ENCODE results near the gene ATXN7L3. TPM values are rescaled to one million over a fixed set of nuclear protein-coding genes. Genes with fewer than 3 reads are reported as not detected.
A peak's percentile ranks its signal among the peaks of the same experiment; 100 is the strongest.

Gene ATXN7L3
- total RNA-seq, 8 experiments from 2014 or later: 32.3 to 59.2 (median 50.3) TPM

- WGBS, 10 experiments: 0 to 100% (median 80%) methylated on average over 1 to 4 of the region's 5 CpGs; no CpG with 5 or more reads in 2 of the 10 experiments
- H3K4me3 ChIP-seq: peak overlapping the region in 1 of 5 donors; percentile 97
Observed at GRCh38 chr17:44216694-44217093, 17.0 kb upstream of the ATXN7L3 start.

DNA sequence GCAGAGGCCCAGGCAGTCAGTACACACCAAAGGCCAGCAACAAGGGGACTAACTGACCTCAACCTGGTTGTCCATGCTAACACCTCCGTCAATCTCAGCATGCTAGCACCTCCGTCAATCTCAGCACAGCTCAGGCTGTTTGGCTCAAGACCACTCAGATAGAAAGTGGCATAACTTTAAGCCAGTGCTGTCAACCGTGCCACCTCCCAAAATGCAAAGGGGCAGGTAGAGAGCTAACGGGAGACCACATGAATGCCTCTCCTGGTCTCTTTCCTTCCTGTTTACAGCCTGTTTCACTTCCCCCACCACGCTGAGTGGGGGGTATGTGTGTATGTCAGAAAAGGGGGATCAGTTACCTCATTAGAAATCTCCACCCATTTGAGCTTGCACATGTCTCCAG lies 16.5 kb upstream of the ATXN7L3 start:
- Histone ChIP-seq H3K4me1 (replicated peaks in 1 of 2) (peaks cover 8 to 22% of the 10 kb centered on the region in 2 donors), H3K4me3 (no peak overlapping the region), H3K27ac (no peak overlapping the region)
- in situ Hi-C loops (cut with MboI; ENCODE audit: low pct_unique_long_range_greater_than_20kb in 2 of 9, low sequenced_read_pairs in 9 of 9, unreplicated experiment in 9 of 9): loop anchor here in 6 of 9 experiments (10.0 to 25.0 kb wide), 2 partner anchors 109 to 121 kb away; partner anchors contain the start of genes GRN (in 3 of the 6) and SLC25A39 (in 3 of the 6)
- ATAC-seq (replicated peaks in 6 of 8): no peak
- 86 to 100% (median 100%) methylated on average over 1 to 5 of the region's 5 CpGs; no CpG with 5 or more reads in 2 of the 10 experiments for WGBS, 10 experiments

More at GRCh38 chr17:44216694-44217093, 17.0 kb upstream of the ATXN7L3 start:
- in situ Hi-C loops (cut with MboI; ENCODE audit: low pct_unique_long_range_greater_than_20kb in 2 of 9, low sequenced_read_pairs in 9 of 9, unreplicated experiment in 9 of 9): loop anchor here in 6 of 9 experiments (10.0 to 25.0 kb wide), 2 partner anchors 108 to 121 kb away; partner anchors contain the start of genes GRN (in 3 of the 6) and SLC25A39 (in 3 of the 6)
- Histone ChIP-seq H3K27ac (no peak overlapping the region), H3K4me1 (replicated peaks in 1 of 2) (peaks cover 8 to 18% of the 10 kb centered on the region in 2 donors)
- no peak for ATAC-seq (replicated peaks in 6 of 8)

GRCh38 chr17:44214896-44215295 lies 15.2 kb upstream of the ATXN7L3 start:
- 88 to 100% (median 96%) methylated on average over 1 to 5 of the region's 6 CpGs; no CpG with 5 or more reads in 4 of the 10 experiments for WGBS, 10 experiments
- H3K4me3 ChIP-seq: no peak overlapping the region
- H3K27ac ChIP-seq: no peak overlapping the region
- in situ Hi-C loops (cut with MboI; ENCODE audit: low pct_unique_long_range_greater_than_20kb in 2 of 9, low sequenced_read_pairs in 9 of 9, unreplicated experiment in 9 of 9): loop anchor here in 6 of 9 experiments (10.0 to 25.0 kb wide), 2 partner anchors 110 to 122 kb away; partner anchors contain the start of genes GRN (in 3 of the 6) and SLC25A39 (in 3 of the 6)
- H3K4me1 ChIP-seq (replicated peaks in 1 of 2): peaks cover 15 to 25% of the 10 kb centered on the region in 2 donors
- no peak for ATAC-seq (replicated peaks in 6 of 8)

DNA sequence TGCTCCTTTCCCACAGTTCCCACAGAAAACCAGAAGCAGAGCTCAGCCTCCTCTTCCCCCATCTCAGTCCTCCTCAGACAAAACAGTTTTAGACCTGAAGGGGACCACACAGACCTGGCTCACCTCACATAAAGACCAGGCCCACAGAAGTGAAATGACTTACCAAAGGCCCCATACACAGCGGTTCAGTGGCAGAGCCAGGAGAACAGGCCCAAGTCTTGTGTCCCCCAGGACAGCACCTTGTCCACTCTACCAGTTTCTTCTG lies 14.5 kb upstream of the ATXN7L3 start:
- no peak for ATAC-seq (replicated peaks in 6 of 8)
- peaks cover 15 to 25% of the 10 kb centered on the region in 2 donors for H3K4me1 ChIP-seq (replicated peaks in 1 of 2)
- WGBS, 10 experiments: 80% methylated on average over 1 of the region's 1 CpG; no CpG with 5 or more reads in 9 of the 10 experiments
- H3K4me3 ChIP-seq: no peak overlapping the region
- in situ Hi-C loops (cut with MboI; ENCODE audit: low pct_unique_long_range_greater_than_20kb in 2 of 9, low sequenced_read_pairs in 9 of 9, unreplicated experiment in 9 of 9): loop anchor here in 6 of 9 experiments (10.0 to 25.0 kb wide), 2 partner anchors 111 to 123 kb away; partner anchors contain the start of genes GRN (in 3 of the 6) and SLC25A39 (in 3 of the 6)
- no peak overlapping the region for H3K27ac ChIP-seq

DNA sequence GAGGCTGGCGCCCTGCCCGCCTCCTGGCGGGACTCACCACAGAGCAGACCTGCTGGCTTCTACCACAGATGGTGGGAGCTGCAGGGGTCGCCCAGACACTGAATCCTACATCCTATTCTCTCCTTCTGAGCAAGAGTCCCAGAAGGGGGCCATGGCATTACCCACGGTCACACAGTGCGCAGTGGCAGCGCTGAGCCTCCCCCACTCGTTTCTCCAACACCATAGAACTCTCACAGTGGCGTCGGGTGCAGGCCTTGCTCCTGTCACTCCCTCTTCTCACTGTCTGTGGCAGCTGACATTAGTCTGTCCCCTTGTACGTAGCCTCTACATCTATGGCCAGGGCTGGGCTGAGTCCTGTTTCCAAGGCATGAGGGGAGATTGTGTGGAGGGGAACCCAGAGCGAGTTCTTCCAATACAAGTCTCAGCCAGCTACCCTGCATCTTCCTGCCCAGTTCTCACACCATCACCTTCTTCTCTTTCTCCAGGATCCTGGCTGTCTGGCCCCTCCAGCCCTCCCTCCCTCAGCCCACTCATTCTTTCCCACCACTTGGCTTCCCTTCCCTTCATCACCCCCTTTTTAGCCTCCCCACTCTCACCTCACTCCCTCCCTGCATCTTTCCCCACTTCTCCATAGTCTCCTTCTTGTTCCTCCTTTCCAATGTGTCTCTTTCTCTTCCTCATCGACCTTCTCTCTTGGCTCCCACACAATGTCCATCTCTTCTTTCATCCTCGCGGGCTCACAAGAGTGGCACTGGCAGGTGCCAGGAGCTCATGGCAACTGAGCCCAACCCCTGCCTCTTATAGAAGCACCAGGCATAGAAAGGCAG lies 13.9 kb upstream of the ATXN7L3 start:
- Histone ChIP-seq H3K4me3 (no peak overlapping the region), H3K4me1 (replicated peaks in 1 of 2) (peaks cover 15 to 25% of the 10 kb centered on the region in 2 donors), H3K27ac (no peak overlapping the region)
- in situ Hi-C loops (cut with MboI; ENCODE audit: low pct_unique_long_range_greater_than_20kb in 2 of 9, low sequenced_read_pairs in 9 of 9, unreplicated experiment in 9 of 9): loop anchor here in 6 of 9 experiments (10.0 to 25.0 kb wide), 2 partner anchors 111 to 124 kb away; partner anchors contain the start of genes GRN (in 3 of the 6) and SLC25A39 (in 3 of the 6)
- ATAC-seq (replicated peaks in 6 of 8): no peak
- WGBS, 10 experiments: 68 to 94% (median 88%) methylated on average over 2 to 8 of the region's 15 CpGs; no CpG with 5 or more reads in 2 of the 10 experiments

GRCh38 chr17:44212507-44213402 lies 13.1 kb upstream of the ATXN7L3 start:
- peak in 5 of 8 experiments; percentile 2 to 19 (median 10) for ATAC-seq (replicated peaks in 6 of 8)
- in situ Hi-C loops (cut with MboI; ENCODE audit: low pct_unique_long_range_greater_than_20kb in 2 of 9, low sequenced_read_pairs in 9 of 9, unreplicated experiment in 9 of 9): loop anchor here in 6 of 9 experiments (10.0 to 25.0 kb wide), 2 partner anchors 112 to 125 kb away; partner anchors contain the start of genes GRN (in 3 of the 6) and SLC25A39 (in 3 of the 6)

DNA sequence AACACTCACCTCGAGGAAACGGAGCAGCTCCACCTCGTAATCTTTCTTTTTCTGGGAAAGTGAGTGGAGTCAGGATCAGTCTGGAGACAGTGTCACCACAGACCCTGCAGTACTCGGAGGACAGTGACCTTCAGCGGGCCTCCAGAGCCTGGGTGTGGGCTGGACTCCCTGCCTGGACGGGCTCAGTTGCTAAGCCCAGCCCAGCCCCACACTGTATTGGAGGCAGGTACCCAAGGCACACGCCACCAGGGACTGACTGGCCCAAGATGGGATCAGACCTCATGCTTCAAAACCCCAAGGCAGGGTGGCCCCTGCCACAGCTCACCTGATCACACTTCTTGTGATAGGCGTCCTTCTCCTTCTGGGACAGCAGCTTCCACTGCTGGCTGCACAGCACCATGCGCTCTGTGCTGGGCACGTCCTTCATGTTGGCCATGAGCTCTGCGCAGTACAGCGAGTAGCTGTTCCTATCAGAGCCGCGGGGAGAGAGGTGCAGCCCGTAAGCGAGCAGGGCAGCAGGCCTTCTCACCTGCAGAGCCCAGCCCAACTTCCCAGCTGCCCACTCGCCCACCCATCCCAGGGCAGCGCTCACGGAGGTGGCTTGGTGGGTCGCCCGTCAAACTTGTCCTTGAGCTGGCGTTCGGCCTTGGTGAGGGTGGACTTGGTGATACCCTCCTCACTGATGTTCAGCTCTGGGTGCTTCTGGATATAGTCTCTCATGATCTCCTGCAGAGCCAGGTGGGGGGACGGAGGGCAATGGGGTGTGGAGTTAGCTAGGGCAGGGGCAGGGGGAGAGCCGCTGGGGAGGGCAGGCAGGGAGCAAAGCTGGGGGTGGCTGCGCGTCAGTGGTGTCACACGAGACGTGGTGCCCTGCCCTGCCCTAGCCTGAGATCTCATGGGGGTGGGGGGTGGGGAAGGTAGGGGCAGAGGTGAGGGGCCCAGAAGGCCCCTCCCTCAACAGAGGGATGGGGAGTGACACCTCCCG lies 11.9 kb upstream of the ATXN7L3 start:
- 67 to 100% (median 83%) methylated on average over 1 to 4 of the region's 30 CpGs; no CpG with 5 or more reads in 3 of the 10 experiments for WGBS, 10 experiments
- in situ Hi-C loops (cut with MboI; ENCODE audit: low pct_unique_long_range_greater_than_20kb in 2 of 9, low sequenced_read_pairs in 9 of 9, unreplicated experiment in 9 of 9): loop anchor here in 6 of 9 experiments (10.0 to 25.0 kb wide), 2 partner anchors 113 to 126 kb away; partner anchors contain the start of genes GRN (in 3 of the 6) and SLC25A39 (in 3 of the 6)
- ATAC-seq (replicated peaks in 6 of 8): no peak

More at GRCh38 chr17:44212507-44213402, 13.1 kb upstream of the ATXN7L3 start:
- peak overlapping the region; percentile 33 to 50 for H3K27ac ChIP-seq
- no peak overlapping the region for H3K4me3 ChIP-seq
- peaks cover 12 to 24% of the 10 kb centered on the region in 2 donors for H3K4me1 ChIP-seq (replicated peaks in 1 of 2)
- 60 to 92% (median 74%) methylated on average over 1 to 5 of the region's 31 CpGs; no CpG with 5 or more reads in 7 of the 10 experiments for WGBS, 10 experiments

DNA sequence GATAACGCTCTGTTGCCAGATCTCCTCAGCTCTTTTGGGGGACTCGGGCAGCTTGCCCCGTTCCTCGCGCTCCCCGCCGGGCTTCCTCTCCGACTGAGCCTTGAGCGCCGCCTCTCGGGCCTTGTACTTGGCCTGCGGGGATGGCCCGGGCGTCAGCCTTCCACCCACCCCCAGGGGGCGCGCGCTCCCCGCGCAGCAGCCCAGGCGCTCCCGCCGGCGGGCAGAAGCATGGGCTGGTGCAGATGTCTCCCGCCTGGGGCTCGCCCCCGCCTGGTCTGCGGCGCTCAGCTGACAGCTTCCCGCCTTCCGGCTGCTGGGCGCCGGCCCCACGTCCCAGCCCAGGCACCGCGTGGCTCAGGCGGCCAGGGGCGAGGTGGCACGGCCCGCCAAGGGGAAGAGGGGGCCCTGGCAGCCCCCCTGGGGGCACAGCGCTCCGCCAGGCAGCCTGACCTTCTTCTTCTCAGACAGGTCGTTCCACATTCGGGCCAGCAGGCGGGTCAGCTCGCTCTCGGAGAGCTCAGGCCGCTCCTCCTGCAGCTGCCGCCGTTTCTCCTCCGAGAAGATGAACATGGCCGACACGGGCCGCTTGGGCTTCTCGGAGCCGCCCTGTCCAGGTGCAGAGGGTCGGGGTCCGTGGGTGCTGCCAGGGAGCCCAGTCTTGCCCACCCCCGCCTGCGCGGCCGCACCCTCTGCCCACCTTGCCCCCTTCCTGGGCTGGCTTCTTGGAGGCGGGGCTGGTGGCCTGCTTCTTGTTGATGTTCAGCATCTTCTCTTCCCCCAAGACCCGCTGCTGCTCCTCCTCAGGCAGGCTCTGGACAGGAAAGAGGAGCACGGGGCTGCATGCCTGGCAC lies 10.9 kb upstream of the ATXN7L3 start:
- in situ Hi-C loops (cut with MboI; ENCODE audit: low pct_unique_long_range_greater_than_20kb in 2 of 9, low sequenced_read_pairs in 9 of 9, unreplicated experiment in 9 of 9): loop anchor here in 6 of 9 experiments (10.0 to 25.0 kb wide), 2 partner anchors 114 to 127 kb away; partner anchors contain the start of genes GRN (in 3 of the 6) and SLC25A39 (in 3 of the 6)
- H3K27ac ChIP-seq: no peak overlapping the region
- peak; percentile 88 to 94 (median 91) for ATAC-seq (replicated peaks in 6 of 8)
- WGBS, 10 experiments: 23 to 40% methylated on average over 2 to 6 of the region's 64 CpGs; no CpG with 5 or more reads in 8 of the 10 experiments
- peaks cover 6 to 17% of the 10 kb centered on the region in 2 donors for H3K4me1 ChIP-seq (replicated peaks in 1 of 2)
- peak overlapping the region in 1 of 5 donors; percentile 10 for H3K4me3 ChIP-seq

More for the DNA sequence above, 11.9 kb upstream of the ATXN7L3 start:
- peak overlapping the region in 1 of 2 donors; percentile 50 for H3K27ac ChIP-seq
- H3K4me1 ChIP-seq (replicated peaks in 1 of 2): peaks cover 6 to 17% of the 10 kb centered on the region in 2 donors
- no peak overlapping the region for H3K4me3 ChIP-seq

GRCh38 chr17:44209786-44210341 lies 10.2 kb upstream of the ATXN7L3 start:
- in situ Hi-C loops (cut with MboI; ENCODE audit: low pct_unique_long_range_greater_than_20kb in 2 of 9, low sequenced_read_pairs in 9 of 9, unreplicated experiment in 9 of 9): loop anchor here in 6 of 9 experiments (10.0 to 25.0 kb wide), 2 partner anchors 115 to 127 kb away; partner anchors contain the start of genes GRN (in 3 of the 6) and SLC25A39 (in 3 of the 6)
- 68 to 100% (median 84%) methylated on average over 1 to 4 of the region's 11 CpGs; no CpG with 5 or more reads in 3 of the 10 experiments for WGBS, 10 experiments
- H3K4me1 ChIP-seq (replicated peaks in 1 of 2): peaks cover 6 to 17% of the 10 kb centered on the region in 2 donors
- ATAC-seq (replicated peaks in 6 of 8): no peak
- no peak overlapping the region for H3K4me3 ChIP-seq
- H3K27ac ChIP-seq: no peak overlapping the region

GRCh38 chr17:44207743-44208142 lies 8.1 kb upstream of the ATXN7L3 start:
- Histone ChIP-seq H3K4me1 (replicated peaks in 1 of 2) (peaks cover 6 to 14% of the 10 kb centered on the region in 2 donors), H3K4me3 (no peak overlapping the region), H3K27ac (no peak overlapping the region)
- WGBS, 10 experiments: 83 to 100% (median 100%) methylated on average over 1 of the region's 5 CpGs; no CpG with 5 or more reads in 6 of the 10 experiments
- ATAC-seq (replicated peaks in 6 of 8): no peak
- in situ Hi-C loops (cut with MboI; ENCODE audit: low pct_unique_long_range_greater_than_20kb in 2 of 9, low sequenced_read_pairs in 9 of 9, unreplicated experiment in 9 of 9): loop anchor here in 3 of 9 experiments (25.0 kb wide), 1 partner anchor 130 kb away; the partner anchor contains the start of gene GRN (in 3 of the 3)

Measured in motor neuron (in vitro differentiated cells).